IMR-90 (cell line): ENCODE data around the gene ACTR2.

Source experiments
- POLR2A ChIP-seq: IDR thresholded peaks from 2 replicates; pipeline ENCODE4 v1.6.1; 2012; ENCODE audit warnings: mild to moderate bottlenecking, low read depth, low read length
- RAD21 ChIP-seq: IDR thresholded peaks from 2 replicates; pipeline ENCODE4 v1.6.1; 2012; ENCODE audit warnings: low read length, improper control_type of control experiment
- SMC3 ChIP-seq: fragments of 150-350 bp; IDR thresholded peaks from 2 replicates; pipeline ENCODE4 v1.6.1; 2016; ENCODE audit warnings: low read depth, mild to moderate bottlenecking, antibody characterized with exemption, low read length, moderate library complexity
- TF ChIP-seq, protein P1 (sequence below): conservative IDR thresholded peaks from 2 replicates; pipeline ENCODE4 v1.5.1; 2012; ENCODE audit warnings: mild to moderate bottlenecking, low read depth, low read length, improper control_type of control experiment

DNA sequence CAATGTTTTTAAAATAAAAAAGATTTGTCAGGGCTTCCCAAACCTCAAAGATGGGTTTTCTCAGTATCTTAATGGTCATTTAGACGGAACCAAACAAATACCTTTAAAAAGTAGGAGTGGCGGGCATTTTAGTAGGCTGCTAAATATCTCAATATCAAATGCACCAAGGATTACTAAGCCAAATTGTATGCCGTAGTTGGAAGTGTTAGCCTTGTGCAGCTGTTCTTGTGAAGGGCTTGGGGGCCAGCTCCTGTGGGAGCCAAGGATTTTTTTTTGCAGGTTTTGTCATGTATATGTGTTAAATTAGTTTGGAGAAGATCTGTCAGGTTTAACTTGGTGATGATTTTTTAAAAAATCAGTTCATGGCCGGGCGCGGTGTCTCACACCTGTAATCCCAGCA, 52.1 kb downstream of the ACTR2 start:
- TF ChIP-seq, protein P1, sequence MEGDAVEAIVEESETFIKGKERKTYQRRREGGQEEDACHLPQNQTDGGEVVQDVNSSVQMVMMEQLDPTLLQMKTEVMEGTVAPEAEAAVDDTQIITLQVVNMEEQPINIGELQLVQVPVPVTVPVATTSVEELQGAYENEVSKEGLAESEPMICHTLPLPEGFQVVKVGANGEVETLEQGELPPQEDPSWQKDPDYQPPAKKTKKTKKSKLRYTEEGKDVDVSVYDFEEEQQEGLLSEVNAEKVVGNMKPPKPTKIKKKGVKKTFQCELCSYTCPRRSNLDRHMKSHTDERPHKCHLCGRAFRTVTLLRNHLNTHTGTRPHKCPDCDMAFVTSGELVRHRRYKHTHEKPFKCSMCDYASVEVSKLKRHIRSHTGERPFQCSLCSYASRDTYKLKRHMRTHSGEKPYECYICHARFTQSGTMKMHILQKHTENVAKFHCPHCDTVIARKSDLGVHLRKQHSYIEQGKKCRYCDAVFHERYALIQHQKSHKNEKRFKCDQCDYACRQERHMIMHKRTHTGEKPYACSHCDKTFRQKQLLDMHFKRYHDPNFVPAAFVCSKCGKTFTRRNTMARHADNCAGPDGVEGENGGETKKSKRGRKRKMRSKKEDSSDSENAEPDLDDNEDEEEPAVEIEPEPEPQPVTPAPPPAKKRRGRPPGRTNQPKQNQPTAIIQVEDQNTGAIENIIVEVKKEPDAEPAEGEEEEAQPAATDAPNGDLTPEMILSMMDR: no peak
- no peak for TF ChIP-seq SMC3
- TF ChIP-seq RAD21: no peak
- no peak for TF ChIP-seq POLR2A
